ENCODE measurements around the gene TIMMDC1. TPM values are rescaled to one million over a fixed set of nuclear protein-coding genes. Genes with fewer than 3 reads are reported as not detected.

Gene TIMMDC1
- total and polyA plus RNA-seq, 9 of the 15 experiments (the other 6 are each of a cell fraction or from before 2014, with no cell fraction given) = 62.1 to 226 (median 86.6) TPM

GRCh38 chr3:119518026-119518425, 19.7 kb downstream of the TIMMDC1 start (continued):
- no peak for TF ChIP-seq SRSF7 (optimal IDR thresholded peaks at IDR 0.05; ENCODE audit: low read depth, low read length)

GRCh38 chr3:119524931-119525662, 26.8 kb downstream of the TIMMDC1 start:
- no peak overlapping the region for H3K4me3 ChIP-seq
- CTCF ChIA-PET (ENCODE audit: low intra/inter-chr PET ratio) = interaction anchor here (0.7 kb wide), 1 partner anchor 14 kb away, joined by 3 read pairs; no protein-coding TSS in a partner anchor
- no TSS peak for BruUV-seq (replicated peaks)
- no peaks in the 10 kb centered on the region for H3K9me1 ChIP-seq (ENCODE audit: control insufficient read depth, insufficient read depth, low read length)
- no peak overlapping the region for H3K9ac ChIP-seq (ENCODE audit: insufficient read depth in 1 of 2, low read depth in 2 of 2, low read length in 2 of 2)
- POLR2A ChIA-PET = interaction anchor here (0.6 to 0.7 kb wide), 3 partner anchors 26 to 284 kb away, joined by 3 to 4 read pairs (median 3); partner anchors contain the start of gene B4GALT4
- in situ Hi-C loops (cut with MboI) = no loop called here
- FAIRE-seq (no peak), DNase-seq (ENCODE audit: extremely low read depth in 1 of 4, low spot score in 3 of 4) (peak in 1 of 4 experiments; percentile 12), ATAC-seq (peak; percentile 74)
- no peak overlapping the region for H2AFZ ChIP-seq (ENCODE audit: low read depth, low read length)
- no peaks in the 10 kb centered on the region; the same call in 1 of the 2 replicates for H3K9me3 ChIP-seq (replicated peaks; ENCODE audit: control insufficient read depth, insufficient read depth, low read depth, low read length)
- intact Hi-C loops (cut with micrococcal nuclease) = loop anchor here (1.0 to 2.0 kb wide), 2 partner anchors 34 to 156 kb away; partner anchors contain the start of gene CD80
- no peaks in the 10 kb centered on the region; a peak in 1 of 5 replicates for H3K4me1 ChIP-seq (replicated peaks in 1 of 2; ENCODE audit: control insufficient read depth in 2 of 2, insufficient read depth in 2 of 2, low read length in 2 of 2)
- no peaks in the 10 kb centered on the region for H3K79me2 ChIP-seq (ENCODE audit: control insufficient read depth, insufficient read depth, low read length)
- no peak overlapping the region for H3K4me2 ChIP-seq (ENCODE audit: insufficient read depth, low read length)
- H4K20me1 ChIP-seq (replicated peaks; ENCODE audit: control insufficient read depth, insufficient read depth, low read length) = no peaks in the 10 kb centered on the region
- H3K27ac ChIP-seq (ENCODE audit: extremely low read depth, low read depth, low read length) = no peak overlapping the region
- no peaks in the 10 kb centered on the region for H3K27me3 ChIP-seq (ENCODE audit: control insufficient read depth in 2 of 2, insufficient read depth in 2 of 2, low read length in 2 of 2)
- peaks cover 55% of the 10 kb centered on the region for H3K36me3 ChIP-seq (ENCODE audit: control insufficient read depth, insufficient read depth, low read length)
- WGBS (ENCODE audit: insufficient coverage, low coverage, missing lambda C conversion rate) = 63% methylated on average over 4 of the region's 4 CpGs
- TF ChIP-seq HMG20A (CRISPR knock-in tag; conservative IDR thresholded peaks at IDR 0.05) (no peak), ZBTB11 (CRISPR knock-in tag; IDR thresholded peaks at IDR 0.05) (no peak), CTCF (IDR thresholded peaks at IDR 0.05 in 2 of 3, conservative IDR thresholded peaks at IDR 0.05 in 1 of 3; ENCODE audit: insufficient read depth in 2 of 3, low read depth in 1 of 3, low read length in 3 of 3) (peak in 2 of 3 experiments; percentile 15 to 63; a peak in 3 of 6 replicates), TAF7 (tag; IDR thresholded peaks at IDR 0.05) (no peak), ZNF644 (tag; IDR thresholded peaks at IDR 0.05; ENCODE audit: low read depth) (no peak), PHTF2 (CRISPR knock-in tag; IDR thresholded peaks at IDR 0.05) (no peak), MCM5 (IDR thresholded peaks at IDR 0.05; ENCODE audit: low read depth) (no peak), CBX2 (IDR thresholded peaks at IDR 0.05; ENCODE audit: insufficient read depth, low read length, poor library complexity, severe bottlenecking) (no peak), ZC3H8 (IDR thresholded peaks at IDR 0.05) (no peak)
